GM18507 (cell line): Measurements from ENCODE around the gene SDK2.
A peak's percentile ranks its signal among the peaks of the same experiment; 100 is the strongest.
"Not testable (repeated sequence)": the region's sequence is repeated elsewhere in the genome, so short reads cannot be mapped to it uniquely, and the experiment has no call there.

Experiments used
- DNase-seq: peaks from one replicate; pipeline ENCODE4 v3.0.0; 2011; ENCODE audit warnings: low read depth; ENCODE audit not compliant: insufficient read length; ENCODE audit errors: extremely low spot score
- FAIRE-seq: peaks from 2 replicates; lab custom pipeline; 2011; peaks lifted over from hg19 to GRCh38; lab: Jason Lieb, UNC

SDK2 gene

GRCh38 chr17:73312887-73313286, 331.4 kb downstream of the SDK2 start:
- FAIRE-seq, DNase-seq: not testable (repeated sequence)

DNA sequence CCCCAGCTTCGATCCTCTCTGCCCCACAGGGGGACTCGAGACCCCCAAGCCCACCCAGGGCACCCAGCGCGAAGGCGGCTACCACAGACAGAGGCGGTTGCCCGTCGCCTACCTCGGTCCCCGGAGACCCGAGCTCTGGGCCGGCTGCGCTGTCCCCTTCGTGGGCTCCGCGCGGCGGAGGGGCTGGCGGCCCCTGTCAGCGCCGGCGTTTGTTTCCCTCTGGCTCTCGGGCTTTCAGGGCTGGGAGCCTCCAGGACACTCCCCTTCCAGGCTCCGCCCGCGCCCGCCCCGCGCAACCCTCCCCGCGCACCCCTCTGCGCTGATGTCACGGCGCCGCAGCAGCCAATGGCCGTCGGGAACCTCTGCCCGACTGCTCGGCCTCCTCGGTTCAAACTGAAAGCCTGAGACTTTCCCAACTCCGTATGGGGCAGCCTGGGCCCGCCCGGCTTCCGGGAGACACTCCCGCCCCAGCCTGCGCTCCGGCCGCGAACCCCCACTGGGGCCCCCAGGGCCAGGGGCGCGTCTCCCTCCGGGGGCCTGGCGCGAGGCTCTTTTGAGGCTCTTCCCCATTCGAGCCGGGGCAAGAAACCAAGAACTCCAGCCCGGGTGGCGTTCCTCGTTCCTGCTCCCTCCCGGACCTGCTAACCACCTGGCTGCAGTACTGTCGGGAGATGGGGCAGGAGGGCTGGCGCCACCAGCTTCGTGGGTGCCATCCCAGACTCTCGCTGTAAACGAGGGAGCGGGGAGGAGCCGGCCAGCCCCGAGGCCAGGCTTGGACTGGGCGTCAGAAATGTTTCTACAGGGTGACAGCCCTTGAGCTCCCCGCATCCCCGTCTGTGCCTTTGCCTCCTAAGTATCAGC, 332.2 kb downstream of the SDK2 start, which contains the start of gene CDC42EP4:
CDC42EP4 (minus strand) TSS at position 221 of the 861 bp plus-strand sequence. CDS start 25,501 bp downstream, outside the sequence.
- FAIRE-seq (peak; percentile 75), DNase-seq (peak; percentile 86)

GRCh38 chr17:73311428-73311780, 332.8 kb downstream of the SDK2 start:
- FAIRE-seq: no peak
- DNase-seq: no peak

GRCh38 chr17:73309727-73310596, 334.3 kb downstream of the SDK2 start:
- FAIRE-seq (no peak), DNase-seq (no peak)

- FAIRE-seq, DNase-seq: not testable (repeated sequence)
These were observed 335.3 kb downstream of the SDK2 start for GRCh38 chr17:73308959-73309358.

- DNase-seq (no peak), FAIRE-seq (no peak)
These were observed 336.0 kb downstream of the SDK2 start for GRCh38 chr17:73308017-73308823.

- DNase-seq (no peak), FAIRE-seq (no peak)
These were observed 337.1 kb downstream of the SDK2 start for GRCh38 chr17:73307130-73307529.

DNA sequence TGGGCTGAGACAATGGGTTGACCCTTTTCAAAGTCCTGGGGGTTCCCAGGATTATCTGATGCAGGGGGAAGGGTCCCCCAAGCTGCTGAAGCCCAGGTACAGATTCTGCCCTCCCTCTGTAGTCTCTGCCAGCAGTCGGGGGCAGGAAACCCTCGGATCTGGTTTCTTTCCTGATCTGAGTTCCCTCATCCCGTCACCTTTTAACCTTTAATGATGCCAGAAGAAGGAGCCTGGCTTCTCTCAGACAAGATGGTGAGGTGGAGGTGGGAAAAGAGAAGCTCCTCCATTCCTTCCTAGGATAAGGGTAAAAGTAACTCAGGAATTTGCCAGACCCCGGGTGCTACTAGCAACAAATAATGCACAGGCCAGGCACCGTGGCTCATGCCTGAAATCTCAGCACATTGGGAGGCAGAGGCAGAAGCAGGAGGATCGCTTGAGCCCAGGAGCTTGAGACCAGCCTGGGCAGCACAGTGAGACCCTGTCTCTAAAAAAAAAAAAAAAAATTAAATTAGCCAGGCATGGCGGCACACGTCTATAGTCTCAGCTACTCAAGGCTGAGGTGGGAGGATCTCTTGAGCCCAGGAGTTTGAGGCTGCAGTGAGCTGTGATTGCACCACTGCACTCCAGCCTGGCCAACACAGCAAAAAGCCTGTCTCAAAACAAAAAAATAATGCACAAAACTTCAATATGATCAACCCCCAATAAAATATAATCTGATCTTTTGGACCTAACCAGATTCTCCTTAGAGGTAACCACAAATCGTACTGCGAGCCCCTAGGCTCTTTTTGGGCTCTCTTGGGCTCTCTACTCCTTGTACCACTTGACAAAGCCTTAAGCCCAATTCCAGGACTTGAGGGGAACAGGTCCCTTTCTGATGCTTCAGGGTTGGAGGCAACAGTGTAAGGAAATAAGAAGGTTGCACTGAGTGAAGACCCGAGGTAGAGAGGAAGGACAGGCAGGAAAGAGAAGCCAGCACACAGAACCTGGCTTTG, 338.1 kb downstream of the SDK2 start:
- FAIRE-seq (no peak), DNase-seq (no peak)

DNA sequence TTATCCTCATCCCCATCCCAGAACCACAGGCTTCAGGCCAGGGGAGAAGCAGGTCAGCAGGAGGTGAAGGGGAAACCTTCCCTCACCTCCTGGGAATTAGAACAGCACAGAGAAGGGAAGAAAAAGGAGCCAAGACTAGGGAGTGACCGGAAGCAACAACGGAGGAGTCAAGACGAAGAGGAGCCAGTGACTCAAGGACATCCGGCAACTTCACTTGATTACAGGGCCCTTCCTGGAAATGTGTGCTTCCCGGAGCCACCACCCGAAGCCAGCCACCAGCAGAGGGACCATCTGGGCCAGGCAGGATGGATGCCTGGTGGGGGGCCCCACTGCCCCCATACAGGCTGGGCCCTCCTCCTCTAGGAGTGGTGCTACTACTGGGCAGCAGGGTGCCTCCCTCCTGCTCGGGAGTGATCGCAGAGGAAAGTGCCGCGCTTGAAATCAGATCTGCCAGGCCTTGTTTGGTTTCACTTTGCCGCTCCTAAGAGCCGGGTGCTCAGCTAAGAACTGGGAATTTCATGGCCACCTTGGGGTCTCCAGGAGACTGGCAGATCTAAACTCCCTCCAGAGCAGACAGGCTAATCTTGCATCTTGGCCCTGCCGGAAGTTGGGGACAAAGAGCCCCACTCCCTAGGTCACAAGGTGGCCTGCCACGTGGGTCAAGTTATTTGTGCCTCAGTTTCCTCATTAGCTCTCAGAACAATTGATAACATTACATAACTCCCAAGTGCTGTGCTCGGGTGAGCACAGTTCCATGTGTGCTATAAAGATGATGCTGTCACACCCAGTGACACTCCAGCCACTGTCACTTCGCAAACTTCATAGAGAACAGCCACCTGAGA, 339.1 kb downstream of the SDK2 start:
- DNase-seq: no peak
- FAIRE-seq: no peak

DNA sequence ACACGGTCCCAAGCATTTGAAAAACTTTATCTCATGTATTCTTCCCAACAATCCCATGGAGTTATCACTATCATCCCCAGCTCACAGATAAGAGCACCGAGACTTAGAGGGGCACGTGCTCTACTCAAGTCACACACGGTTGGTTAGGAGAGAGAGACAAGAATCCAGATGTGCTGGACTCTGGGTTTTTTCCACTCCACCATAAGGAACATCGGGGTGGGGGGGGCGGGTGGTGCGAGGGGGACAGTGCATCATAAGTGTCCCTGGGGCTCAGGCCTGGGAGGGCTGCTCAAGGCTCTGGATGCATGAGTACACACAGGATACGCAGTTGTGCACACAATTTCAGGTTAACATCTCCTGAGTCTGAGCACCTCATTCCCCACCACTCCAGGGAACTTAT, 339.8 kb downstream of the SDK2 start:
- no peak for FAIRE-seq

GRCh38 chr17:73302189-73302588, 342.1 kb downstream of the SDK2 start:
- FAIRE-seq (no peak), DNase-seq (no peak)

More for the DNA sequence above, 339.8 kb downstream of the SDK2 start:
- no peak for DNase-seq

DNA sequence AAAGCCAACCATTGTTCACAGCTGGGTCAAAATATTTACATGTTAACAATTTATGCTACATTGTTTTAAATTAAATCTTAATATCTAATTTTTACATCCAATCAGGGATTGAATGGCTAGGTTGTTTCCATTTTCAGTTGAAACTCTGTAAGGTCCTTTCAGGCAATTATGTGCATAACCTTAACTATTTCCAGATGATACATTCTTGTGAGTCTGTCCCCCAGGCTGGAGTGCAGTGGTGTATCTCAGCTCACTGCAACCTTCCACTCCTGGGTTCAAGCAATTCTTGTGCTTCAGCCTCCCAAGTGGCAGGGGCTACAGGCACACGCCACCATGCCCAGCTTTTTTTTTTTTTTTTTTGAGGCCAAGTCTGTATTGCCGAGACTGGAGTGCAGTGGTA, 342.9 kb downstream of the SDK2 start:
- FAIRE-seq (no peak), DNase-seq (no peak)

- no peak for DNase-seq
- FAIRE-seq: no peak
These were observed 343.9 kb downstream of the SDK2 start for GRCh38 chr17:73300392-73300791.

DNA sequence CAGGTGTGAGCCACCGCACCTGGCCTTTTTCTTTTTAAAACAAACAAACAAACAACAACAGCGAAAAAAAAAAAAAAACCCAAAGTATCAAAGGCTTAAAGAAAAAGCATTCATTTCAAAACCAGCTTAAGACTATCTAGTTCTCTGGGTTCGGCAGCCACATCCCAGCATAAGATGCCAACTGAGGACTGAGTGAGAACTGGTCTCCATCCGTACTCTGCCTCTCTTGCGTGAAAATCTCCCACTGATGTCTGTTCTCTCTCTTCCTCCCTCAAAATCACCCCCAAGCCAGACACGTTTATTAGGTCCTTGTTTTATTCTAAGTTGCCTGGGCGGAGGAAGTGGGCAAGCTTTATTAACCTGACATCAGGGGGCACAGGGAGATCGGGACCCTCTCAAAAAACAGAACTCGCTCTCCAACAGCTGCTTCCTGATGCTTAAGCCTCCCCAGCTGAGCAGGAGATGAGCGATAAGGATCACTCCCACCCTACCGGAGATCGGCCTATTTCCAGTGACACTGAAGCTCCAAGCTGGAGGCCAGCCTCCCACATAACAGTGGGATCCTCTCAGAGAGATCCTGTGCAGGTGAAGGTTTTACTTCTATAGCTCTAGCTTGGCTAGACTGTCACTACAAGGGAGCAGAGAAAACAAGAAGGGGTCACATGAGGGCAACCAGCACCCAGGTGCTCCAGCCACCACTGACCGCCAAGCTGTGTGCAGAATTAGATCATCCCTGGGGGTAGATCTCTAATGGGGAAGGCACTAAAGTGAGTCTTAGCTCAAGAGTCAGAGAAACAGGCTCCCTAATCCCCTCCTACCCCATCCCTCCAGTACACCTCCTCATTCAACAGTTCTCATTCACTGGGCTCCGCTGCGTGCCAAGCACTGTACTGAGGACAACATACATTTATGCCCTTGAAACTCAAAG, 346.0 kb downstream of the SDK2 start:
- FAIRE-seq (no peak), DNase-seq (no peak)

GRCh38 chr17:73293480-73293911, 350.7 kb downstream of the SDK2 start:
- DNase-seq: no peak
- no peak for FAIRE-seq

DNA sequence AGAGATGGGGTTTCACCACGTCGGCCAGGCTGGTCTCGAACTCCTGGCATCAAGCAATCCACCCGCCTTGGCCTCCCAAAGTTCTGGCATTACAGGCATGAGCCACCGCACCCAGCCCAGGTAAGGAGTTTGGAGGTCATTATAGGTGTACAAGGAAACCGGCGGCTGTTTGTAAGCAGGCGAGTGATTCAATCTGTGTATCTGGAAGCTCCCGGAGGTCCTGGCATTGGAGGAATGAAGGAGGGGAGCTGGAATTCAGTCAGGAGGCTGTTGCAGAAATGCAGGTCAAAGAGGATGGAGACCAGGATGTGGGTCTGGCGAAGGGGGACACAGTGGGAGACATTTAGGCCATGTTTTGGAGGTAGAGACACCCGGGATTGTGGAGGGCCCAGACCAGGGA, 351.2 kb downstream of the SDK2 start:
- FAIRE-seq: no peak
- DNase-seq: no peak
